Brain pericyte (primary cell): ENCODE measurements around the gene PIK3R1.

ENCODE experiments used
- DNase-seq: peaks from one replicate; pipeline ENCODE4 v3.0.0-alpha.2; 2012; ENCODE audit warnings: low read depth, low spot score

The PIK3R1 gene

DNA sequence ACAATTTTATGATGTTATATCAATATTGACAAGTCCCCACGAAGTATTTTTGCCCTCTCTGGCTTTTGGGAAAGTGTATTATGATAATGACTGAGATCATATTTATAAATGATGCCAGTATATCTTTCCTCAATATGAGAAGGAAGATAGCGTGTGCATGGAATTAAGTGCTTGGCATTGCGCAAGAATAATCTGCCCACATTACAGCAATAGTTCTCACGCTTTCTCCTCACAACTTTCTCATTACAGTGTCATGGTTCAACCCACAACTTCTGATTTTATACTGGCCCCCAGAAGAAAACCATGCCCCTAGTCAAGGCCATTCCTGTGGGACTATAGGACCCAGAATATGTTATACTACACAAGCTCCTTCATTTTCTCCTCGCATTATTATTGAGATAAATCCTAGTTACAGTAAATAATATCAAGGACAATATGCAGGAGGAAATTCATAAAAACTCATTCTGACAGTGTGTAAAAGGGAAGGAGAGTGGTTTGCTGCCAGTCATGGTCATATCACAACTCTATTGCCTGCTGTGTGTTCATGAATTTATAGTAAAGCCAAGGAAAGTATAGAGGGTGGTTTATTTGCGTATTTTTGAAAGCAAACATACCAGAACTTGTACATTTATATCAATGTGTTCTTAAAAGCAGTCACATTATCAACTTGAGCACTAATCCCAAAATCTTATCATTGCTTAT lies 114.1 kb downstream of the PIK3R1 start:
- DNase-seq: no peak

DNA sequence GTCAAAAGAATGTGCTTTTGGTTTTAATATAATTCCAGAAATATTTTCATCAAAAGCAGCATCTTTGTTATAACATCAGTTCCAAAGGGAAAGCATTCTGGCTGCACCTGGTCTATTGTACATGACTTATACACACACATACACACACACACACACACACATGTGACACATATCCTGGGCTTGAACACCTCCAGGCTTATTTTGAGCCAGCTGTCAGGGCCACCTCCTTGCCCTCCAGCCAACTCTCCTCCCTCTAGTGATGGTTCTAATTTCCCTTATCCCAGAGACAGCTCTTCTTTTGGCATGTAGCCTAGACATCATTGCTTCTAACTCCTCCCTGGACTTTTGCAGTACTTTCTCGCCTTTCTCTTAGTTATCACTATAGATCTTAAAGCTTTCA lies 115.0 kb downstream of the PIK3R1 start:
- DNase-seq: no peak

DNA sequence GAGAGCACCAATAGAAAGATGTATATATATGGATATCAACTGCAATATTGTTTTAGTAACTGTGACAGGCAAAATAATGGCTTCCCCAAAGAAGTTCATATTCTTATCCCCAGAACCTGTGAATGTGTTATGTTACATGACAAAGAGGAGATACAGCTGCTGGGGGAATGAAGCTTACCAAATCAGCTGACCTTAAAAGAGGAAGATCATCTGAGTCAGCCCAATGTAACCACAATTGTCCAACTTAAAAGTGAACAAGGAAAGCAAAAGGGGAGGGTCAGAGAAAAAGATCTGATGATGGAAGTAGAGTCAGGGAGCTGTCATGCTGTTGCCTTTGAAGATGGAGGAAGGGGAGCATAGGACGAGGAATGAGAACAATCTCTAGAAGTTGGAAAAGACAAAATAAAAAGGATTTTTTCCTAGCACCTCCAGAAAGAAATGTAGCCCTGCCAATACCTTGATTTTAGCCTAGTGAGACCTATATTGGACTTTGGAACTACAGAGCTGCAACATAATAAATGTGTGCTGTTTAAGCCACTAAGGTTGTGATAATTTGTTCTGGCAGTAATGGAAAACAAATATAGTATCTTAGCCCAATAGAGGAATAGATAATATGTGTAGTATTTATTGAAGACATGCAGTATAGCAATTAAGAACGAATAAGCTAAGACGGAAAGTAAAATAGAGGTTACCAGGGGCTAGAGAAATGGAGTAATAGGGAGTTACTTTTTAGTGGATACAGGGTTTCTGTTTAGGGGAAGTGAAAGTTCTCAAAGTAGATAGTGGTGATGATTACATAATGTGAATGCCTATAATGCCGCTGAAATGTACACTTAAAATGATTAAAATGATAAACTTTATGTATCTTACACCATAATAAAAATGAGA lies 115.9 kb downstream of the PIK3R1 start:
- DNase-seq: no peak

DNA sequence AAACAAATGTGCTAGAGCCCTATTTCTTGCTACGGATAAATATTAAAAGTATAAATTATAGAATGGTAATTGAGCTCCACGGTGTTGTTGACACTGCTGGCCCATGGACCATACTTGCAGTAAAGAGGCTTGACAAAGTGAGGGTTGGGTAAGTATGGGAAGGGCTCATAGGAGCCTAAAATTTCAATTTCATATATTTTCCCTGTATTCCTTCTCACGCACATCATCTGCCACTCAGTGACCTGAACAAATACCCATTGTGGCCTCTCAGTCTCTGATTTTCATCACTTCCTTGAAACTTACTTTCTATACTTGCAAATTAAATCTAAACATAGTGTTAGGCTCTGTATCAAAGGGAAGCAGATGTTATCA lies 116.5 kb downstream of the PIK3R1 start:
- no peak for DNase-seq

DNA sequence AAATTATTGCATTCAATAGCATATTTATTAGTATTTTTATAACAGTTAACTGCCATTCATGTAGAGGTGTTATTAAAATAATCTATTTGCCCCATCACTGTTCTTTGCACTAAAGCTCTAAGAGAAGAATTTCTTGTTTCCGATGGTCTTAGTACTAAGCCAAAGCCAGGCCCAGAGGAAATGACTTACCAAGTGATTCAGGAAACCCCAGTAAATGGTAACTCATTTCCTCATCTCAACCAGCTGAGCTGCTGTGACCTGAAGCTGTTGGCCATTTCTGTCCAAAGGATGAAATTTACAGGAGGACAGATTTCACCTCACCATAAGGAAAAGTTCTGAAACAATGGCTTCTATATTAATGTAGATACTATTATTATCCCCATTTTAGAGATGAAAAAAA lies 117.0 kb downstream of the PIK3R1 start:
- no peak for DNase-seq

DNA sequence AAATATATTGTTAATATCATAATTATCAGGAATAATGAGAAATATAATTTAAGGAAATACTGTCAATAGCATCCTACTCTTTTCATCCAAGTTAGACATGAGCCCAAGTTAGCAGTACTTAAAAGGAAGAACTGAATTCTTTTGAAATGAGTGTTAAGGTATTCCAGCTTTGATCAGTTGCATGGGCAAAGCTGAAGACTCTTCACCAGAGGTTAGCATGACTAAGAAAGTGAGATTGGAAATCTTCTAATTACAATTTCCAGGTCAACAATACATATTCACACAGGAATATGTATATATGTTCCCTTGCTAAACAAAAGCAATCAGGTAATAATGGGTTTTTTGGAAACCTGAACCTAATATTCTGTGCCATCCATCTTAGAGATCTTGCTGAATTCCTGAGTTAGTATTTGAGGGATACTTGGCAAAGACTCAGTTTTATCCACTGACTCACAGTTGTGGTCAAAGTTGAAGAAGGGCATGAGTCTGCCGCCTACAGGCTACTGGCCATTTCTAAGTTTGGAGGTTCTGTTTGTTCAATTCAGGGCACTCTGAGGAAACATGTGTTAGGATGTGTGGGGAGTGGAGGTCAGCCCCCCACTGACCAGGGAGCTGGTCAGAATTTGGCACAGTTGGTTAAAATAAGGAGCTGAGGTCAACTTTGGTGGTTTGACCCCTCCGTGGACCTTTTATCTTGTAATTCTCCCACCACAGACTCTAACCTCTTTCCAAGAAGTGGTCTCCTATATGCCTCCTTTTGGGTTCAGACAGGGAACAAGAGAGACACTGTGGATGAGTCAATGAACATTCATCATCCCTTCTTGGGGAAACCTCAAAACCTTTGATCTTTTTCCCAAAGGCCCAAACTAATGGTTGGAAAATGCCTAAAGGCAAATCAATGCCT lies 118.3 kb downstream of the PIK3R1 start:
- DNase-seq: no peak

DNA sequence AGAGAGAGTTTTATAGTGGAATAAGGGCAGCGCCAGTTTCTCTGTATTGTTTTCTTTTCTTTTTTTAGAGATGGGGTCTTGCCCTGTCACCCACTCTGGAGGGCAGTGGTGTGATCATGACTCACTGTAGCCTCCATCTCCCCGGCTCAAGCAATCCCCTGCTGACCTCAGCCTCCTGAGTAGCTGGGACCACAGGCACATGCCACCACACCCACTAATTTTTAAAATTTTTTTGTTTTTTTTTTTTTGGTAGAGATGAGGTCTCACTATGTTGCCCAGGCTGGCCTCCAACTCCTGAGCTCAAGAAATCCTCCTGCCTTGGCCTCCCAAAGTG lies 119.0 kb downstream of the PIK3R1 start:
- no peak for DNase-seq

DNA sequence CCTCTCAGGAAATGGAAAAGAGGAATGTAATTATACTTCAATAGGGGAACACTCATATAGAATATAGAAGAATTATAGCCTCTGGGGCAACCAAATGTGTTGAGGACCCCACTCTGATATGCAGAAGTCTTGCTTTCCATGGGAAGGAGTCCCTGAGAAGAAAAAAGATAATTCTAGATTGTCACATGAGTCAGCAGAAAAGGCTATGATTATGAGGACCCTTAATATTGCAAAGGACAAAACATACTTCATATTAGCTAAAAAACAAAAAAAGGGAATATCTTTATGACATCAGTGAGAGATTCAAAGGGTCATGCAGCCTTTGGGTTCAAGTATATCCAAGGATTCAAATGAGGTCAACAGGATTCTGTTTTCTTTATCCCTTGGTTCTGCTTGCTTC lies 119.5 kb downstream of the PIK3R1 start:
- no peak for DNase-seq

DNA sequence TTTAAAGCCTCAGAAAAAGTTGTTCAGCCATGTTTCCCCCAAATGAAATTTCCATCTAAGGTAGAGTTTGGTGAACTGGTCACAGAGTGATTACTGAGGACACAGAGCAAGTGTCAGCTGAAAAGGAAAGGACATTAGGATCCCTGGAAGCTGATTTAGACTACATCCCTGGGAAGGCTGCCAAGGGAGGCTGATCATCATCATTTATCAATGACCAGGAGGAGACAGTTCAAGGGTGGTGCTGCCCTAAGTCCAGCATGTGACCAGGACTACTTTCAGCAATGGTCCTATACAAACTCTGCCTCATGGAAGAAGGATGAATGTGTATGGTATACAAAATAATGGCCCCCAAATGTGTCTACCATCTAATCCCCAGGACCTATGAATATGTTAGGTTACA lies 120.6 kb downstream of the PIK3R1 start:
- DNase-seq: no peak

DNA sequence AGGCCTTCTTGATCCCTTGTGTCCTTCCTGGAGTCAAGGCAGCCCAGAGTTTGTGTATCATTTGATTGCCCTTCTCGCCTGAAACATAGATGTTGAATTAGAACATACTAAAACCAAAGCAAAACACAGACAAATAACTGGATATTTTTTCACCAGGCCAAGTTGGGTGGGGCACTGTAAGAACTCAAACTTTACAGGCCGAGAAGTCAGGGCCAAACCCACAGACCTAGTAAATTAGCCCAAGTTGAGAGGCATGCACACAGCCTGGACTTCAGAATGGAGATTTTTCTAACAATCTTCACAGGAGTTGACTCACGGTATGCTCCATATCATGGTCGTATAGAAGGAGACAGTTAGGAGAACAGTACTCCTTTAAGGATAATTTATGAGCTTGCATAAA lies 121.7 kb downstream of the PIK3R1 start:
- DNase-seq: no peak

DNA sequence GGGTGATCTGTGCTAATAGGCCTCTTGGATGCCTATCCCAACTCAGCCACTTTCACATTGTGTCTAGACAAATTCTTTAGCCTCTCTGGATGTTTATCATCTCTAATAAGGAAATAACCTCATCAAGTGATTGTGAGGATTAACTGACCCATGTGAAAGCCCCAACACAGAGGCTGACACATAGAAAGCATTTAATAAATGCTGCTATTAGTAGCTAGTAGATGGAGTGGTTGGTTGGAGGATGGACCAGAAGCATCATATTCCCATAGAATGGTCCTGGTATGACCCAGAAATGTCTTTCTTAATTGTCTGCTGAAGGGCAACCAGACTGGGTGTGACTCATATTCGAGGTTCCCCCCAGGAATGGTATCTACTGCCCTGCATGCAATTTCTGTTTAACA lies 124.4 kb downstream of the PIK3R1 start:
- DNase-seq: no peak

DNA sequence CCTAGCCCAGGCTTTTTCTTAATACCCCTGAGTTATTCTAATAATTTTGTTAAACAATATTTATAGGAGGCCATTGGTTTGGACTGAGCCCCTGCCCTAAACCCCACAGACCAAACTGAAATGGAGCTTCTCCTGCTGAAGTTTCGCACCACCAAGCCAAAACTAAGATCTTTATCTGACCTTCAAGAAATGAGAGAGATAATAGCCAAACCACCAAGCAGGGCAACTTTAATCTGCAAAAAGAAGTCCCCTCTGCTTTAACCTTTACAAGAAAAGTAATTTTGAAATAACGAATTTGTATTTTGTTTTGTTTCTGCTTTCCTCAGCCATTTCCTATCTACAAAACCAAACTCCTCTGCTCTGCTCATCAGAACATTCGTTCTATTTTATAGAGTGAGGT lies 125.5 kb downstream of the PIK3R1 start:
- DNase-seq: no peak

DNA sequence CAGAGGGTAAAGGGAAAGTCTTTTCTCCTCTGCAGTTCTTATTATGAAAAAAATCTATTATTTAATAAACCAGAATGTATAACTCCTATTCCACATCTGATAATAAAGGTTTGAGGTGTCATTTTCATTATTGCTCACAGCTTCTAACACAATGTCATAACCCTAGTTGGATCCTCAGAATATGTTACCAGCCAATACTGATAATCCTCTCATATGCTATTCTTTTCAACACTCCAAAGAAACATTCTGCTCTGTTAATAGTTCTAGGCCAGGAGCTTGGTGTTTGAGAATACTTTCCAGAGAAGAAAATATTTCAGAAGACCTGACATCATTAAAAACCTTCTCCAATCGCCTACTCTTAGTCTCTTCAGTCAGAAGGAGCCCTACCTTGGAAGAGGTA lies 127.1 kb downstream of the PIK3R1 start:
- DNase-seq: no peak

DNA sequence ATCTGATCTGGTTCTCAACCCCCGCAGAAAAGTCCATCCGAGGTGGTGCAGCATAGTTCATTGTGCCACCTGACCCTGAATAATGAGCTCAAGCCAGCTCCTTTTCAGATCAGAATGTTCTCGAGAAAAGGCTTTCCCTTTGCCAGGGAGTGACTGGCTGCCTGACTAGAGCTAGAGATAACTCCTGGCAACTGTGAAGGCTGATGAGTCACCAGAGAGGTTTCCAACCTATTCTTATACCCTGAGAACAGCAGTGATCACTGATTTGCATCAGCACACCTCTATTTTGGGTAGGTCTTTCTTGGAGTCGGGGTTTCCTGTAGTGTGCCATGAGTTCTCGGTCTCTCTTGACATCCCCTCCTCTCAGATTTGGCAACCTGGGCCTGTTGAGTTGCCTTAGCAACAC lies 127.9 kb downstream of the PIK3R1 start:
- no peak for DNase-seq

DNA sequence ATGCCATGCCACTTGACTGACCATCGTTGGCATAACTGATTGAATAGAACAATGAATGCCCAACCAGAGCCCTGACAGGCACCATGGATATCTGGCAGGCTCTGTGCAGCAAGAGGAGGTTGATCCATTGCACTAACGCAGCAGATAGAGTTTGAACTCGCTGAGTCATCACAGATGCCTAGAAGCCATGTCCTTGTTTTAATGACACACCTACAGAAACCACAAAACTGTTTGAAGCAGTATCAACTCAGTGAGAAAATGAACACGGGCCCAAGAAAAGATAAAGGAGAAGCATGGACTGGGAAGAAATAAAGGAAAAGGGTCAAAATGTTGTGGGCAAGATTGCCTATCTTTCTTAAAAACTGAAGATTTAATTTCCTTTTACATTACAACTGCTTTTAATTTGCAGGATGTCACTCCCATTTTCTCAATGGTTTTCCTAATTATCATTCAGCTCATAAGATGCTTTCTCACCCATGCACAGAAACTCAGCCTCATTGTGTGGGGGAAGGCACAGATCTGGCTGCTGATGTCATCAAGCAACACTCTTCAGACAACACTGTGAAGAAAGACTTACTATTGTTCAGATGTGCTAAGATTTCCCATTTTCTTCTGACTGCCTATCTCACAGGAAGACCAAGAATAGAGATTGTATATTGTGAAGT lies 129.0 kb downstream of the PIK3R1 start:
- DNase-seq: no peak

DNA sequence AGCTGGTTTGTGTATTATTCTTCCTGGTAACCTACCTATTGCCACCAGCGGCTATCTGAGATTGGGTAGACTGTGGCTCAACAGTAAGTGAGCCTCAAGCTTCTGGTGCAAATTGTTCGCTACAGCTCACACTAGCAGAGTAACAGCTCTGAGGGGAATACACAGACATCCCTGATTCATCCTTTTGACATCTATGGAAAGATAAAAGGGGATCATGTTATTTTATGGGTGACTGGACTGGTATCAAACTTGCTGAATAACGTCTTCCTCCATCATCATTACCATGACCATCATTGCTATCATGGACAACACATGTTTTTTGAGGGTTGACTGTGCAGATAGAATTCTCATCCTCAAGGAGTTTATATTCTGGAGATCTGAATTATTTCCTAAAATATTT lies 129.6 kb downstream of the PIK3R1 start:
- DNase-seq: no peak

DNA sequence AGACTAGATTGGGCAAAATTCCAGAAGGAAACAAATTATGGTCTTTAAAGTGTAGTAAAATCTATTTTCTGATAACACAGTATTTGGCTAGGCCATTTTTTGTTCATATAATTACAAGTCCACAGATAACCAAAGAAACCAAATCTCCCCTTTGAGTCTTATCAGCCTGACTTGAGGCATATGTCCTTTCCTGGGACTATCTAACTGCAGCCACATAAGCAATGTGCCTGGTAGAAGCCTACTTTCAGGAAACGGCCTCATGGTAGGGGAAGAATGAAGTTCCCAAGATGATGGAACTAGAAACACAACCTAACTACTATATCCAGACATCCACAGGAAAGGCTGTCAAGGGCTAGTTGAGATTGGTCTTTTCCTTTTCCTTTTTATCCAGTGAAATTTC lies 130.0 kb downstream of the PIK3R1 start:
- no peak for DNase-seq

DNA sequence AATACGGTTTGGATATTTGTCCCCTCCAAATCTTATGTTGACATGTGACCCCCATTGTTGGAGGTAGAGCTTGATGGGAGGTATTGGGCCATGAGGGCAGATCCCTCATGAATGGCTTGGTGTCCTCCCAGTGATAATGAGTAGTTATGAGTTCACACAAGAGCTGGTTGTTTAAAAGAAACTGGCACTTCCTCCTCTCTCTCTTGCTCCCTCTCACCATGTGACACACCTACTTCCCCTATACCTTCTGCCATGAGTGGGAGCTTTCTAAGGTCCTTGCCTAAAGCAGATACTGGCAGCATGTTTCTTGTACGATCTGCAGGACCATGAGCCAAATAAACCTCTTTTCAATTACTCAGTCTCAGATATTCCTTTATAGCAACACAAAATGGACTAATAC lies 132.0 kb downstream of the PIK3R1 start:
- DNase-seq: no peak

DNA sequence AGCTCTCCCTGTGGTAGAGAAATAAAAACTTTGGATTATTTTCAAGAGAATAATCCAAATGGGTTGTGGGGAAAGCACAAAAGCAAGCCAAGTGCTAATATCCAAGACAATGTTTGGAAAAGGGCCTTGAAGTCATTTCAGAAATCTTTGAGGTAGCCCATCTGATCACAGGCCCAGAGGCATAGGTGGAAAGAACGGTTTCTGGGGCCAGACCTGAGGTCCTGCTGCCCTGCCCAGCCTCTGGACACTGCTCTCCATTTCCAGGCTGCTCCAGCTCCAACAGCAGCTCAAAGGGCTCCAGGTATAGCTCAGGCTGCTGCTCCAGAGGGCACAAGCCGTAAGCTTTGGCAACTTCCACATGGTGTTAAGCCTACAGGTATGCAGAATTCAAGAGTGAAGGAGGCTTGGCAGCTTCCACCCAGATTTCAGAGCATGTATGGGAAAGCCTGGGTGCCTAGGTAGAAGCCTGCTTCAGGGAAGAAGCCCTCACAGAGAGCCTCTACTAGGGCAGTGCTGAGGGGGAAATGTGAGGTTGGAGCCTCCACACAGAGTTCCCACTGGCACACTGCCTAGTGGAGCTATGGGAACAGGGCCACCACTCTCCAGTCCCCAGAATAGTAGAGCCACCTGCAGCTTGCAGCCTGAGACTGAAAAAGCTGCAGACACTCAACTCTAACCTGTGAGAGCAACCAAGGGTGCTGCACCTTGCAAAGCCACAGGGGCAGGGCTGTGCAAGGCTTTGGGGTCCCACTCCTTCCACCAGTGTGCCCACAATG lies 133.1 kb downstream of the PIK3R1 start:
- DNase-seq: no peak

DNA sequence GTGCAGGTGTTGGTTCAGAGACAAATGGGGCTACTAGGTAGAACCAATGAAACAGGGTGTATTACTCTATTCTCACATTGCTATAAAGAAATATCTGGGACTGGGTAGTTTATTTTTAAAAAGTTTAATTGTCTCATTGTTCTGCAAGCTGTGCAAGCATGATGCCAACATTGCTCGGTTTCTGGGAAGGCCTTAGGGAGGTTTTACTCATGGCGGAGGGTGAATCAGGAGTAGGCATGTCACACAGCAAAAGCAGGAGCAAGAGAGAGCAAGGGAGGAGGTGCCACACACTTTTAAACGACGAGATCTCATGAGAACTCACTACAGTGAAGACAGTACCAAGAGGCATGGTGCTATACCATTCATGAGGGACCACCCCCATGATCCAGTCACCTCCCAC lies 134.6 kb downstream of the PIK3R1 start:
- no peak for DNase-seq
